Right atrium auricular region (tissue), 2 donors: ENCODE results near the gene GZMM. TPM values are rescaled to one million over a fixed set of nuclear protein-coding genes. Genes with fewer than 3 reads are reported as not detected.
A peak's percentile ranks its signal among the peaks of the same experiment; 100 is the strongest.

Experiments used
- DNase-seq: peaks from one replicate; pipeline ENCODE4 v3.0.0-alpha.2; 2019; ENCODE audit warnings: low spot score
- H3K27ac ChIP-seq, 2 donors: fragments of 200-600 bp; sonication (generic); 1 replicate in 1 of 2; 2 replicates in 1 of 2; pipeline ENCODE4 v1.5.1; 2016 to 2019
- H3K27me3 ChIP-seq, 2 donors: fragments of 200-600 bp; sonication (generic); one replicate each; pipeline versions ENCODE4 v1.5.1 to v1.6.0; 2017 to 2019
- H3K36me3 ChIP-seq: fragments of 200-600 bp; sonication (generic); one replicate; pipeline ENCODE4 v1.5.1; 2016
- H3K4me1 ChIP-seq, 2 donors: fragments of 200-600 bp; sonication (generic); one replicate each; pipeline versions ENCODE4 v1.5.1 to v1.6.0; 2017 to 2019
- H3K4me3 ChIP-seq, 2 donors: fragments of 200-600 bp; sonication (generic); 1 replicate in 1 of 2; 2 replicates in 1 of 2; pipeline ENCODE4 v1.5.1; 2017 to 2019; ENCODE audit warnings: mild to moderate bottlenecking in 1 of 2, moderate library complexity in 1 of 2
- H3K9me3 ChIP-seq, 2 donors: fragments of 200-600 bp; sonication (generic); one replicate each; pipeline ENCODE4 v1.5.1; 2019
- total RNA-seq, 2 donors: library from RNA; depleted of rRNA; stranded (reverse); fragments of >200 nt; gene quantifications; one replicate each; pipeline ENCODE4 v1.1.0, GENCODE V29; 2016
- TF ChIP-seq, protein P1 (sequence below), 2 donors: fragments of 200-600 bp; sonication (generic); IDR thresholded peaks; one replicate each; pipeline ENCODE4 v1.5.1; 2019; ENCODE audit warnings: antibody characterized with exemption in 2 of 2

Gene GZMM
- total RNA-seq: under 1 TPM in 1 of 2 donors, not detected in 1; 0.79 TPM

- H3K27me3 ChIP-seq: no peaks in the 10 kb centered on the region
- no peaks in the 10 kb centered on the region for H3K9me3 ChIP-seq
- DNase-seq: no peak
- peaks cover 32% of the 10 kb centered on the region for H3K36me3 ChIP-seq
- TF ChIP-seq, protein P1, sequence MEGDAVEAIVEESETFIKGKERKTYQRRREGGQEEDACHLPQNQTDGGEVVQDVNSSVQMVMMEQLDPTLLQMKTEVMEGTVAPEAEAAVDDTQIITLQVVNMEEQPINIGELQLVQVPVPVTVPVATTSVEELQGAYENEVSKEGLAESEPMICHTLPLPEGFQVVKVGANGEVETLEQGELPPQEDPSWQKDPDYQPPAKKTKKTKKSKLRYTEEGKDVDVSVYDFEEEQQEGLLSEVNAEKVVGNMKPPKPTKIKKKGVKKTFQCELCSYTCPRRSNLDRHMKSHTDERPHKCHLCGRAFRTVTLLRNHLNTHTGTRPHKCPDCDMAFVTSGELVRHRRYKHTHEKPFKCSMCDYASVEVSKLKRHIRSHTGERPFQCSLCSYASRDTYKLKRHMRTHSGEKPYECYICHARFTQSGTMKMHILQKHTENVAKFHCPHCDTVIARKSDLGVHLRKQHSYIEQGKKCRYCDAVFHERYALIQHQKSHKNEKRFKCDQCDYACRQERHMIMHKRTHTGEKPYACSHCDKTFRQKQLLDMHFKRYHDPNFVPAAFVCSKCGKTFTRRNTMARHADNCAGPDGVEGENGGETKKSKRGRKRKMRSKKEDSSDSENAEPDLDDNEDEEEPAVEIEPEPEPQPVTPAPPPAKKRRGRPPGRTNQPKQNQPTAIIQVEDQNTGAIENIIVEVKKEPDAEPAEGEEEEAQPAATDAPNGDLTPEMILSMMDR (IDR thresholded peaks at IDR 0.05): no peak
- H3K4me3 ChIP-seq: no peak within 1 kb of the TSS
- no peaks in the 10 kb centered on the region for H3K4me1 ChIP-seq
- H3K27ac ChIP-seq: no peak within 1 kb of the TSS
Observed at GRCh38 chr19:543910-544608, at the start of gene GZMM. Gene GZMM (plus strand): TSS chr19:544053. CDS start chr19:544072, 19 bp downstream.

DNA sequence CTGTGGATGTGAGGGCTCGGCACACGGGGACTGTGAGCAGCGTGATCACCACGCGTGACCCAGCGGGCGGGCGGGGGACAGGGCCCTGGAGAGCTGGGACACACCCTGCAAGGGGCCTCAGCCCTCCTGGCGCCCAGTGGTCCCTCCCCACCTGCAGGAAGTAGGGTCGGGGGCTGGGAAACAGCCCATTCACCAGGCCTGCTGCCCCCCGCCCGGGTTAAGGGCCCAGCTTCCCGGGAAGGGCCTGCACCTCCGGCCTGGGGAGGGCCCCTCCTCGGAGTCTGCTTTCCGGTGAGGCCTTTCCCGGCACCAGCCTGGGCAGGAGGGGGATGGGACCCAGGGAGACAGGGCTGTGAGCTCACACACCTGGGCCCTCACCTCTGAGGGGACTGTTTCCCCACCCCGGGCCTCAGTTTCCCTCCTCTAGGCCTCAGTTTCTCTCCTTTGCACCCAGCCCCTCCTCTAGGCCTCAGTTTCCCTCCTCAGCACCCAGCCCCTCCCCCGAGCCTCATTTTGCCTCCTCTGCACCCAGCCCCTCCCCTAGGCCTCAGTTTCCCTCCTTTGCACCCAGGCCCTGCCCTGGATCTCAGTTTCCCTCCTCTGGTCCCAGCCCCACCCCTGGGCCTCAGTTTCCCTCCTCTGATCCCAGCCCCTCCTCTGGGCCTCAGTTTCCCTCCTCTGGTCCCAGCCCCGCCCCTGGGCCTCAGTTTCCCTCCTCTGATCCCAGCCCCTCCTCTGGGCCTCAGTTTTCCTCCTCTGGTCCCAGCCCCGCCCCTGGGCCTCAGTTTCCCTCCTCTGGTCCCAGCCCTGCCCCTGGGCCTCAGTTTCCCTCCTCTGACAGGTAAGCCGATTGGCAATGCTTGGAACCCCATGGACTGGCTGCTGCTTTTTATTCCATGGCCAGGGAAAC, 49.4 kb upstream of the GZMM start:
- no peak overlapping the region for H3K4me3 ChIP-seq
- H3K27ac ChIP-seq: no peak overlapping the region
- TF ChIP-seq, protein P1 (IDR thresholded peaks at IDR 0.05): no peak
- no peaks in the 10 kb centered on the region for H3K36me3 ChIP-seq
- peaks cover 0 to 26% of the 10 kb centered on the region in 2 donors for H3K4me1 ChIP-seq
- H3K9me3 ChIP-seq: no peaks in the 10 kb centered on the region
- no peak for DNase-seq
- H3K27me3 ChIP-seq: peaks cover 8 to 20% of the 10 kb centered on the region in 2 donors

GRCh38 chr19:495081-495401, 48.8 kb upstream of the GZMM start:
- TF ChIP-seq, protein P1 (IDR thresholded peaks at IDR 0.05): no peak
- peaks cover 8 to 21% of the 10 kb centered on the region in 2 donors for H3K27me3 ChIP-seq
- DNase-seq: no peak

DNA sequence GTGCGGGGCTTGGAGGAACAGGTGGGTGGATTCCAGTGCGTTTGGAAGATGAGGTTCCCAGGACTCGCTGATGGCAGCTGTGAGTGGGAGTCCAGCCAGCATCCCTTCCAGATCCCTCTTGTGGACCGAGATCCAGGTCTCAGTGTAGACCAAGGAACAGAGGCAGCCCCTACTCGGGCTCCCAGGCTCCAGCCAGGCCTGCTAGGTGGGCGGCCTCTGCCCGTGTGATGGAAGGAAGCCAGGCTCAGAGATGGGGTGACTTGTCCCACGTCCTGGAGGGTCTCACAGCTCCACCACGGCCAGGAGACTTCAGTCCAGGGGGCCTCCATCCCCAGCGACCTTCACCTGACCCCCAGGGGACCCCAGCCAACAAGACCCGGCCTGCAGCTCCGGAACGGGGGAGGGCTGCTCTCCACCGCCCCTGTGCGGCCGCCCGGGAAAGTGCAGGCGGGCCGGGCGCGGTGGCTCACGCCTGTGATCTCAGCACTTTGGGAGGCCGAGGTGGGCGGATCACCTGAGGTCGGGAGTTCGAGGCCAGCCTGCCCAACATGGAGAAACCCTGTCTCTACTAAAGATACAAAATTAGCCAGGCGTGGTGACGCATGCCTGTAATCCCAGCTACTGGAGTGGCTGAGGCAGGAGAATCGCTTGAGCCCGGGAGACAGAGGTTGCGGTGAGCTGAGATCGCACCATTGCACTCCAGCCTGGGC, 48.3 kb upstream of the GZMM start:
- Histone ChIP-seq H3K9me3 (no peaks in the 10 kb centered on the region), H3K4me1 (peaks cover 0 to 21% of the 10 kb centered on the region in 2 donors), H3K4me3 (no peak overlapping the region), H3K36me3 (no peaks in the 10 kb centered on the region), H3K27ac (no peak overlapping the region), H3K27me3 (peaks cover 8 to 21% of the 10 kb centered on the region in 2 donors)
- DNase-seq: no peak
- TF ChIP-seq, protein P1 (IDR thresholded peaks at IDR 0.05): peak; percentile 40 to 71

More at GRCh38 chr19:495081-495401, 48.8 kb upstream of the GZMM start:
- H3K9me3 ChIP-seq: no peaks in the 10 kb centered on the region
- H3K36me3 ChIP-seq: no peaks in the 10 kb centered on the region
- H3K27ac ChIP-seq: no peak overlapping the region
- H3K4me1 ChIP-seq: peaks cover 0 to 21% of the 10 kb centered on the region in 2 donors
- no peak overlapping the region for H3K4me3 ChIP-seq

DNA sequence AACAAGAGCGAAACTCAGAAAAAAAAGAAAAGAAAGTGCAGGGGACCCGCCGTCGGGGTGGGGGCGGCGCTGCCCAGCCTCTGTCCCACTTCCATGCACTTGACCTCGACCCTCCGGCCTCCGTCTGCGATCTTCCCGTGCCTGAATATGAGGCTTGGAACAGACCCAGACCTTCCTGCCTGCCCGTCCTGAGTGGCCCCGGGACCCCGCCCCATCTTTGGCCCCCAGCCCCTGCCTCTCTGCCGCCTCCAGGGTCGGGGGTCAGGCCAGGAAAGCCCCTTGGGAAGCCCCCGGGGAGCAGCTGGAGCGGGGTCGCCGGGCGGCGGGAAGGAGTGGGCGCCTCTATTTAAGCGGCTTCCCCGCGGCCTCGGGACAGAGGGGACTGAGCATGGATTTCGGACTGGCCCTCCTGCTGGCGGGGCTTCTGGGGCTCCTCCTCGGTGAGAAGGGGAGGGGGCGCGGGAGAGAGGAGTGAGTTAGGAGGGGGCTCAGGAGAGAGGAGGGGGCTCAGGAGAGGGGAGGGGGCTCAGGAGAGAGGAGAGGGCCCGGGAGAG, 47.7 kb upstream of the GZMM start, which contains the start of gene MADCAM1:
MADCAM1 (plus strand) TSS at position 375 of the 554 bp plus-strand sequence; CDS start at position 389, 14 bp downstream.
- H3K4me3 ChIP-seq: no peak within 1 kb of the TSS
- H3K27ac ChIP-seq: no peak within 1 kb of the TSS
- H3K9me3 ChIP-seq: no peaks in the 10 kb centered on the region
- no peaks in the 10 kb centered on the region for H3K36me3 ChIP-seq
- TF ChIP-seq, protein P1 (IDR thresholded peaks at IDR 0.05): no peak
- H3K27me3 ChIP-seq: peaks cover 8 to 21% of the 10 kb centered on the region in 2 donors
- DNase-seq: no peak
- H3K4me1 ChIP-seq: peaks cover 0 to 21% of the 10 kb centered on the region in 2 donors
